Measurements from ENCODE around the gene SAP130.

SAP130 gene

GRCh38 chr2:128024816-128025215, 3.0 kb downstream of the SAP130 start:
- no peak for DNase-seq

- no peak for DNase-seq
These were observed 10.3 kb downstream of the SAP130 start for GRCh38 chr2:128017561-128017960.

GRCh38 chr2:128016620-128017019, 11.2 kb downstream of the SAP130 start:
- no peak for DNase-seq

GRCh38 chr2:128012698-128013097, 15.2 kb downstream of the SAP130 start:
- DNase-seq = no peak

- DNase-seq = no peak
These were observed 19.7 kb downstream of the SAP130 start for GRCh38 chr2:128008074-128008672.

- DNase-seq = no peak
These were observed 23.4 kb downstream of the SAP130 start for GRCh38 chr2:128004509-128004908.

- DNase-seq = no peak
These were observed 24.4 kb downstream of the SAP130 start for GRCh38 chr2:128003463-128003862.

GRCh38 chr2:127996160-127996559, 31.7 kb downstream of the SAP130 start:
- no peak for DNase-seq

GRCh38 chr2:127995725-127996124, 32.1 kb downstream of the SAP130 start:
- no peak for DNase-seq

GRCh38 chr2:127993659-127994058, 34.2 kb downstream of the SAP130 start:
- DNase-seq = no peak

GRCh38 chr2:127991742-127992141, 36.1 kb downstream of the SAP130 start:
- DNase-seq = no peak

- no peak for DNase-seq
These were observed 41.2 kb downstream of the SAP130 start for GRCh38 chr2:127986548-127987079.

GRCh38 chr2:127985735-127986134, 42.1 kb downstream of the SAP130 start:
- no peak for DNase-seq

GRCh38 chr2:127985026-127985734, 42.7 kb downstream of the SAP130 start:
- DNase-seq = no peak

GRCh38 chr2:127984551-127984950, 43.3 kb downstream of the SAP130 start:
- no peak for DNase-seq

GRCh38 chr2:127969446-127969845, 58.4 kb downstream of the SAP130 start:
- DNase-seq = no peak

- DNase-seq = no peak
These were observed 59.1 kb downstream of the SAP130 start for GRCh38 chr2:127968610-127969339.

GRCh38 chr2:127961729-127962128, 66.1 kb downstream of the SAP130 start:
- no peak for DNase-seq

GRCh38 chr2:127957240-127957639, 70.6 kb downstream of the SAP130 start:
- DNase-seq = no peak

GRCh38 chr2:127954857-127955256, 73.0 kb downstream of the SAP130 start:
- DNase-seq = no peak

- no peak for DNase-seq
These were observed 74.0 kb downstream of the SAP130 start for GRCh38 chr2:127953849-127954248.

GRCh38 chr2:127953128-127953718, 74.6 kb downstream of the SAP130 start:
- no peak for DNase-seq

GRCh38 chr2:127951026-127951425, 76.8 kb downstream of the SAP130 start:
- no peak for DNase-seq

Measured in NCI-H1417 (cell line).